ENCODE results near the gene MUC6. TPM values are rescaled to one million over a fixed set of nuclear protein-coding genes. Genes with fewer than 3 reads are reported as not detected.

Gene MUC6
- total RNA-seq, 1 experiment from 2014 or later: not detected

DNA sequence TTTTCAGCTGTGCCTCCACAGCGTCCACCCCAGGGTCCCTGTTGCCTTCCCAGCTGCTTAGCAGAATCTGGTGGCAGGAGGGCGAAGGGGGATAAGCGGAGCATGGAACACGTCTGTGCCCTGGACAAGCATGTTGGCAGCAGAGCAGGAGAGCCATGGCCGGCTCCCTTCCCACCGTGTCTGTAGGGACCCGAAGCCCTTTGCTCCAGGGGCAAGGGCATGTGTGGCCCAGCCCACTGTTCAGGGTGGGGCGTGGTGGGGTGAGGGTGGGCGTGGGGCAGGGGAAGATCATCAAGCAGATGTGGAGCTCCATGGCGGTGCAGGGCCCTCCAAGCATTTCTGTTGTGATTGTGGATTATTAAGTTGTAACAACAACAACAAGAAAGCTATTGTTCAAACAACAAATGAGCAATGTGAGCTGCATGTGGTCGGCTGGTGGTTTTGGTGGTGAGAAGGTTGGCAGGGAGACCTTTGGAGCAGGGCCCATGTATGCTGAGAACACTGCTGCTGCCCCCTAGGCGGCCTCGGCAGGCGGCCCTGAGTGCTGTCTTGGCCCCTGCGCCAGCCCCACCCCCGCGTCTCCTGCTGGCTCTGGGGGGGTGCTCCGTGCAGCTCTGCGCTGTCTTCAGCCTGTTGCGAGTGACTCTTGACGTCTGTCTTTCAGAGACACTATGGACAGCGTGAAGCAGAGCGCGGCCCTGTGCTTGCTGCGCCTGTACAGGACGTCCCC lies 59.9 kb downstream of the MUC6 start:
- H4K91ac ChIP-seq (ENCODE audit: insufficient read length, low read depth, low read length): no peak overlapping the region
- no peak overlapping the region for H2BK120ac ChIP-seq (ENCODE audit: low read depth, low read length, poor library complexity, severe bottlenecking)
- H3K56ac ChIP-seq (ENCODE audit: insufficient read length, low read depth, low read length): no peak overlapping the region
- no peak overlapping the region for H3K9ac ChIP-seq (ENCODE audit: extremely low read depth, insufficient read length, low read length)
- H4K8ac ChIP-seq (replicated peaks; ENCODE audit: insufficient read length, low read depth, low read length): no peak overlapping the region
- Mint-ChIP-seq H3K27ac (peak overlapping the region in 2 of 3 experiments; percentile 27 to 70; a peak in 1 of 7 replicates), H3K36me3 (ENCODE audit: insufficient read depth in 1 of 3, low read depth in 3 of 3) (peaks cover 18 to 76% (median 66%) of the 10 kb centered on the region in 3 experiments; a peak in 6 of 7 replicates), H3K27me3 (ENCODE audit: low read depth) (no peaks in the 10 kb centered on the region), H3K4me3 (no peak overlapping the region), H3K4me1 (peaks cover 14 to 16% of the 10 kb centered on the region in 2 experiments), H3K9me3 (no peaks in the 10 kb centered on the region)
- no peak overlapping the region for H3K14ac ChIP-seq (ENCODE audit: insufficient read depth, low read length)
- DNase-seq: no peak
- no CpG with 5 or more reads among the region's 26 CpGs for WGBS (ENCODE audit: extremely low coverage, insufficient read length, low lambda C conversion rate)
- H3K23me2 ChIP-seq (ENCODE audit: insufficient read length, low read depth, low read length, poor library complexity, severe bottlenecking): no peaks in the 10 kb centered on the region
- H3K9me3 ChIP-seq (ENCODE audit: control insufficient read depth, low read depth, low read length): no peaks in the 10 kb centered on the region
- no peaks in the 10 kb centered on the region for H4K20me1 ChIP-seq (ENCODE audit: control insufficient read depth, insufficient read depth, insufficient read length)
- H2BK12ac ChIP-seq (ENCODE audit: insufficient read length, low read depth, low read length): no peak overlapping the region
- no peak overlapping the region for H2BK5ac ChIP-seq (ENCODE audit: insufficient read length, low read length)
- H2AFZ ChIP-seq (ENCODE audit: low read length): no peak overlapping the region
- H3K18ac ChIP-seq (ENCODE audit: insufficient read length, low read depth, low read length): no peak overlapping the region
- H3T11ph ChIP-seq (ENCODE audit: low read length): no peak overlapping the region
- no peak overlapping the region for H3K27ac ChIP-seq (ENCODE audit: insufficient read length, low read depth, low read length)
- no peak overlapping the region for H2BK20ac ChIP-seq (ENCODE audit: low read depth, low read length, poor library complexity, severe bottlenecking)
- no peaks in the 10 kb centered on the region for H3K4me1 ChIP-seq (ENCODE audit: insufficient read depth, low read length)
- no peak overlapping the region for H3K23ac ChIP-seq (ENCODE audit: insufficient read length, low read depth, low read length)
- H3K79me1 ChIP-seq (ENCODE audit: insufficient read depth, low read depth, low read length, poor library complexity, severe bottlenecking): peaks cover 2% of the 10 kb centered on the region
- H3K79me2 ChIP-seq (ENCODE audit: insufficient read depth, low read length): no peaks in the 10 kb centered on the region
- no peak overlapping the region for H4K5ac ChIP-seq (ENCODE audit: insufficient read length, low read depth, low read length)
- no peak overlapping the region for H2BK15ac ChIP-seq (ENCODE audit: low read depth, low read length)
- H3K4ac ChIP-seq (ENCODE audit: low read depth, low read length): no peak overlapping the region
- no peak overlapping the region for H3K4me2 ChIP-seq (ENCODE audit: insufficient read depth, insufficient read length, low read length)
- H2AK5ac ChIP-seq (ENCODE audit: insufficient read length, low read length): no peak overlapping the region
- no peaks in the 10 kb centered on the region for H3K27me3 ChIP-seq (ENCODE audit: insufficient read depth, low read length)
- TF ChIP-seq, protein P1, sequence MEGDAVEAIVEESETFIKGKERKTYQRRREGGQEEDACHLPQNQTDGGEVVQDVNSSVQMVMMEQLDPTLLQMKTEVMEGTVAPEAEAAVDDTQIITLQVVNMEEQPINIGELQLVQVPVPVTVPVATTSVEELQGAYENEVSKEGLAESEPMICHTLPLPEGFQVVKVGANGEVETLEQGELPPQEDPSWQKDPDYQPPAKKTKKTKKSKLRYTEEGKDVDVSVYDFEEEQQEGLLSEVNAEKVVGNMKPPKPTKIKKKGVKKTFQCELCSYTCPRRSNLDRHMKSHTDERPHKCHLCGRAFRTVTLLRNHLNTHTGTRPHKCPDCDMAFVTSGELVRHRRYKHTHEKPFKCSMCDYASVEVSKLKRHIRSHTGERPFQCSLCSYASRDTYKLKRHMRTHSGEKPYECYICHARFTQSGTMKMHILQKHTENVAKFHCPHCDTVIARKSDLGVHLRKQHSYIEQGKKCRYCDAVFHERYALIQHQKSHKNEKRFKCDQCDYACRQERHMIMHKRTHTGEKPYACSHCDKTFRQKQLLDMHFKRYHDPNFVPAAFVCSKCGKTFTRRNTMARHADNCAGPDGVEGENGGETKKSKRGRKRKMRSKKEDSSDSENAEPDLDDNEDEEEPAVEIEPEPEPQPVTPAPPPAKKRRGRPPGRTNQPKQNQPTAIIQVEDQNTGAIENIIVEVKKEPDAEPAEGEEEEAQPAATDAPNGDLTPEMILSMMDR (conservative IDR thresholded peaks at IDR 0.05): no peak

Measured in H9 (cell line).